NCI-H446 (cell line): ENCODE results near the gene CDC42BPB.

Experiments
- DNase-seq, 2 experiments: peaks; one replicate each; lab custom pipeline; 2025; lab: John Stamatoyannopoulos, UW

Gene CDC42BPB

GRCh38 chr14:103073876-103074728 lies 16.8 kb upstream of the CDC42BPB start:
- DNase-seq: no peak

GRCh38 chr14:103073367-103073875 lies 16.1 kb upstream of the CDC42BPB start:
- DNase-seq: no peak

GRCh38 chr14:103072595-103073366 lies 15.4 kb upstream of the CDC42BPB start:
- DNase-seq: no peak

- no peak for DNase-seq
Observed at GRCh38 chr14:103071544-103072251, 14.3 kb upstream of the CDC42BPB start.

GRCh38 chr14:103070971-103071542 lies 13.7 kb upstream of the CDC42BPB start:
- DNase-seq: no peak

GRCh38 chr14:103070263-103070885 lies 13.0 kb upstream of the CDC42BPB start:
- DNase-seq: no peak

- DNase-seq: no peak
Observed at GRCh38 chr14:103068351-103069073, 11.2 kb upstream of the CDC42BPB start.

- no peak for DNase-seq
Observed at GRCh38 chr14:103067231-103067954, 10.0 kb upstream of the CDC42BPB start.

- DNase-seq: no peak
Observed at GRCh38 chr14:103066399-103066798, 9.1 kb upstream of the CDC42BPB start.

- DNase-seq: no peak
Observed at GRCh38 chr14:103065861-103066260, 8.5 kb upstream of the CDC42BPB start.

- no peak for DNase-seq
Observed at GRCh38 chr14:103064978-103065377, 7.6 kb upstream of the CDC42BPB start.

GRCh38 chr14:103064436-103064835 lies 7.1 kb upstream of the CDC42BPB start:
- no peak for DNase-seq

GRCh38 chr14:103061482-103061976 lies 4.2 kb upstream of the CDC42BPB start:
- DNase-seq: no peak

- DNase-seq: no peak
Observed at GRCh38 chr14:103059556-103059955, 2.2 kb upstream of the CDC42BPB start.

- DNase-seq: no peak
Observed at GRCh38 chr14:103058164-103059055, 1.1 kb upstream of the CDC42BPB start.

GRCh38 chr14:103057028-103057371 lies 349 bp downstream of the CDC42BPB start:
- no peak for DNase-seq

GRCh38 chr14:103056322-103057027 lies 874 bp downstream of the CDC42BPB start:
- peak in 1 of 2 experiments; percentile 50 for DNase-seq

GRCh38 chr14:103055695-103056094 lies 1.7 kb downstream of the CDC42BPB start:
- no peak for DNase-seq
